AG20443 (cell line): ENCODE results near the gene MEG3.

Experiments
- DNase-seq: peaks from one replicate; pipeline ENCODE4 v3.0.0; 2012; ENCODE audit warnings: low spot score, mixed read lengths

Gene MEG3

DNA sequence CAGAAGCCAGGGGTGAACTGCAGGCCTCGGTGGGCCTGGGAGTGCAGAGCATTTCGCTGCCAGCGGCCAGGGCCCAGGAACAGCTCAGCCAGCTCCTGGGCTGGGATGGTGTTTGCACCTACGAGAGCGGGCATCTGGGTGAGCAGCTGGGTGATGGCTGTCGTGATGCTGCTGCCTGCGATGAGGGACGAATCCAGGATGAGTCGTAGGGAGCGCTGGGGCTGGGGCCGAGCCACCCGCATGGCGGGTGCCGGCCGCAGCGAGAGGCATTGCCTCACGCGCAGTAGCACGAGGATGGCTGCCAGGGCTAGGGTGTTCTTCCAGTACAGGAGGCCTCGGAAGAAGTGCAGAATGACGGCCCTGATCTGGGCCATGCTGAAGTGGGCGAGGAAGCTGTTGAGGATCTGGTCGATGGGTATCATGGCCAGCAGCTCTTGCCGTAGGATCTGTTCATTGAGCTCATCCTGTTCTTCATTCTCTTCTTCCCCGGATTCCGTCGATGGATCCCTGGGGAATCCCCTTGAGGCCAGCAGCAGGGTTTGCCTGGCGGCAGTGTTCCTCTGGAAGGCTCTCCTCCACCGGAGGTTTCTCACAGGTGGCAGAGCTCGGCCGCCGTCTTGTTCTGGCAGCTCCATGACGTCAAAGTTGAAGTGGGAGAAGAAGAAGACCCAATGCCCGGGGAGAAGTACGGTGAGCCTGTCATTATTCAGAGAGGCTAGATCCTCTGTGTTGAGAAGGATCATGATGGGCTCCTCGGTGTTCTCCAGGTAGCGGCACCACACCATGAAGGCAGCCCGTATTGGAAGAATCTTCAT is 55.5 kb downstream of the MEG3 start:
- no peak for DNase-seq

DNA sequence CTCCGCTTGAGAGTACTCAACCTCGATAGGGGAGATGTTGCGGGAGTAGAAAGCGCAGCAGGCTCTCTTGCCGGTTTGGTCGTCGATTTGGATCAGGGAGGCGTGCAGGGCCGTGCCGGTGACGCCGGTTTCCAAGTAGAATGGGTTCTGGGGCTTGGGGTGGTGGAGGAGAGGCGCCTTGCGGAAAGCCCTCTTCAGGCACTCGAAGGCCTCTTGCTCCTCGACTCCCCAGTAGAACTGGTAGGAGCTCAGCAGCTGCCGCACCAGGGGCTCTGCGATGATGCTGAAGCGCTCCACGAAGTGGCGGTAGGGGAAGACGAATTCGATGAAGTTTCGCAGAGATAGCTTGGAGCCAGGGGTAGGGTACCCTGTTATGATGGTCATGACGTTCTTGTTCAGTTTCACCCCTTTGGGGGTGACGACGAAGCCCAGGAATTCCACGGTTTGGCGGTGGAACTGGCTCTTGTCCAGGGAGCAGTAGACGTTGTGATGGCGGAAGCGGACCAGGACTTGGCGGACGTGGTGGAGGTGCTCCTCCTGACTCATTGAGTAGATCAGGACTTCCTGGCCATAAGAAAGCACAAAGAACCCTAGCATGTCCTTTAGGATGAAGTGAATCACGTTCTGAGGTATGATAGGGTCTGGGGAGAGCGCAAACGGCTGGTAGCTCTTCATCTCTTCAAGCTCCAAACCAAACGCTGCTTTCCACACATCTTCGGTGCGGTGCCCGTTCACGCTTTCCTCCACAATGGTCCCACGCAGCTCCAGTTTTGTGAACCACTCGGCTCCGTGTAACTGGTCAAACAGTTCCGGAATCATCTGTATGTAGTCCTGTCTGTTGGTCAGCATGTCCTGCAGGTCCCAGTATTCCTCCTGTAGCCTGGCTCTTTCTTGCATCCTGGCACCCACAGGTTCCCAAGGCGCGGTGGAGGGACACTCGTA is 56.4 kb downstream of the MEG3 start:
- DNase-seq = no peak

DNA sequence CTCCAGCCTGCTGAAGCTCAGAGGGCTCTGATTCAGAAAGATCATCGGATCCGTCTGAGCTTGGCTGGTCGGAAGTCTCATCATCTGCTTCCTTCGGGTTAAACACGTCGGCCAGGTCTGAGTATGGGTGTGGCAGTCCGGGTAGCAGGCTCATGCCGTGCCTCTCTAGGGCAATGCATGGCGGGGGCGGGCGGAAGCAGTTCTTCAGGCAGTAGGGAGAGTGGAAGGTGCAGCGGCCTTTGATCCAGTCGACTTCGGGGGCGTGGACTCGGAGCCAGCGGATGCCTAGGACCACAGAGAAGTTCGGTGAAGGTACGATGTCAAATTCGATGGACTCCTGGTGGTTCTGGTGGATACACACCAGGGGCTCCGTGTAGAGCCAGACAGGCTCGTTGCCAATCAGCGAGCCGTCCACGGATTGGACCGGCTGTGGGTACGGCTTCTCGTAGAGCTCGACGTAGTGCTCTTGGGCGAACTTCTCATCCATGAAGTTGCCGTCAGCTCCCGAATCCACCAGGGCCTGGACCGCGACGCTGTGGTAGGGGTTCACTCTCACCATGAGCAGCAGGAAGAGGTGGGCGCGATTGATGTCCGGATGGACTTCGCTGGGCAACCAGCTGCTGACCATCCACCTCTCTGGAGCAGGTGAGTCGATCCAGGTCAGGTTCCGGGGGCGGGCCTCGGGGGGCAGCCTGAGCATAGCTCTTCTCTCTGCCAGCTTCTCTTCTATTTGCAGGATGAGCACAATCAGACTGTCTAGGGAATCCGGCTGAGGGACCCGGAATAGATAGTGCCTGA is 57.3 kb downstream of the MEG3 start:
- DNase-seq = no peak

DNA sequence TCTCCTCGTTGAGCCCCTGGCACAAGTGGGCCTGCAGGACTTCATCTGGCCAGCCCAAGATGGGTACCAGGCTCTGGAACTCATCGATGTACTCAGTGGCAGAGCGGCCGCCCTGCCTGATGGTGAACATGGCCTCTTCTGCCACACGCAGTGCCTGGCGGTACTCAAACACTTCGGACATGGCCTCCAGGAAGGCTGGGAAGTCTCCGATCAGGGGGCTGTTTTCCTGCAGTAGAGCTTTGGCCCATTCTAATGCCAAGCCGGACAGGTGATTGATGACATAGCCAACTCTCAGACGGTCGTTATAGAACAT is 57.8 kb downstream of the MEG3 start:
- DNase-seq = no peak

DNA sequence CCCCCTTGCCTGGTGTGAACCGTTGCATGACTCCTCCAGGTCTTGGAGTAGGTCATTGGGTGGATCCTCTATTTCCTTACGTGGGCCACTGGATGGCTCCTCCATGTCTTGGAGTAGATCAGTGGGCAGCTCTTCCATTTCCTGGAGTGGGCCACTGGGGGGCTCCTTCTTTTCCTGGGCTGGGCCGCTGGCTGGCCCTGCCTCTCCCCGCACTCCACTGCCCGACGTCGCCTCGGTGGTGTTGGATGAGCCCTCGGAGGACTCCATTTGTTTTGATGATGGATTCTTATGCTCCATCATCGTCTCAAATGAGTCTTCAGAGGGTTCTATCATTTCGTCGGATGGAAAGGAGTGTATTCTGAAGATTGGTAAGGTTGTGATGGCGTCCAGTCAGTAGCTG is 58.5 kb downstream of the MEG3 start:
- DNase-seq = no peak

DNA sequence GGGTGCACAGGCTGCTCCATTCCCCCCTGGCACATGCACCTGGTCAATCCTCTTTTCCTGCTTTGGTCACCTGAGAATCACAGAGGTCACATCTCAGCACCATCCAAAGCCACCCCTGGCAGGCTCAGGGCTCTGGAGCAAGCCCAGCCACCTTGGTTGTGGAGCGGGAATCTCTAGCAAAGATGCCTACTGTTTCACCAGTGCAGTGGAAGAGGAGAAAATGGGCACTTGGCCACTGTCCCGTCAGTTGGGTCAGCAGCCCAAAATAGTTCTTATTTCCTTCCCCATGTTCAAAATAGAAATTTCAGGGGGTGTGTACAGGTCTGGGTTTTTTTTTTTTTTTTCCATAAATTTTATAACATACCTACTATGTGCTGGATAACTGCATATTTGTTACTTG is 59.3 kb downstream of the MEG3 start:
- no peak for DNase-seq

DNA sequence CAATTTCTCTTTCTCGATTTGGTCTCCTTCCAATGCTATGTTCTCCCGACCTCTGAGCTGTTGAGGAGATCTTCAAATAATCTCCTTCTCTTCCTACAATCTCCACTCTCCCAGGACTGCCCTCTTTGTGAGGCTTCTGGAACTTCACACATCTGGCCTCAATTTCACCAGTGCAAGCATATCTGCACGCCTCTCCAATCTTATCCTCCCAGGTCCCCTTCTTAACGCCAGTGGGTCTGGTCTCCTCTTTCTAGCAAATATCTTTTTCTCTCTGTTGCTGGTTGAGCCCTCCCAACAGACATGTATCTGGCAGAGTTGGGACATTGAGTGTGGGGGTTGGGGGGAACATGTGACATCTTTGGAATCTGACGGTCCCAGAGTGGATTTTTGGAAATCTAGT is 59.7 kb downstream of the MEG3 start:
- peak; percentile 47 for DNase-seq

DNA sequence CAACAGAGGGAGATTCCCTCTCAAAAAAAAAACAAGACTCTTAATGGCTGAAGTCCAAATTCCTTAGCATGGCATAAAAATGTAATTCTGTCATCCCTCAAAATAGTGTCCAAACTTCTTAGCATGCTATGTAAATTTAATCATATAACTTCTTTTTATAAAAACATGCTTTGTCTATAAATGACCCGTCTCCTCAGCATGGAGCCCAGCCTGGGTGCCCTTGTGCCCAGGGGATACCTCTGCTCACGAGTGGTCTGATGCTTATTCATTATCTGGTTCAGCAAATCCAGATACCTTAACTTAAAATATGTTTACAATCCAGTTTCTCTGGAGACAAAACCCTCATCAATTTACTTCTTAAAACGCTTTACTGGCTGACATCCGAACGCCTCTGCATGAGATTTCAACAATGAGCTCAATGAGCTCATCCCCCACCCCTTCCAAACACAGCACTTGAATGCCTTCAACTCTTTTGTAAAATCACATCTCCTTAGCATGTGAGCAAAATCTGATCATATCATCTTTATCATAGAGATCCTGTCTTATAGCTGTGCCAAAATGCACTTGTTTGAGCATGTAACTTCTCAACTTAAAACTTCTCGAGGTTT is 61.9 kb downstream of the MEG3 start:
- DNase-seq = no peak

DNA sequence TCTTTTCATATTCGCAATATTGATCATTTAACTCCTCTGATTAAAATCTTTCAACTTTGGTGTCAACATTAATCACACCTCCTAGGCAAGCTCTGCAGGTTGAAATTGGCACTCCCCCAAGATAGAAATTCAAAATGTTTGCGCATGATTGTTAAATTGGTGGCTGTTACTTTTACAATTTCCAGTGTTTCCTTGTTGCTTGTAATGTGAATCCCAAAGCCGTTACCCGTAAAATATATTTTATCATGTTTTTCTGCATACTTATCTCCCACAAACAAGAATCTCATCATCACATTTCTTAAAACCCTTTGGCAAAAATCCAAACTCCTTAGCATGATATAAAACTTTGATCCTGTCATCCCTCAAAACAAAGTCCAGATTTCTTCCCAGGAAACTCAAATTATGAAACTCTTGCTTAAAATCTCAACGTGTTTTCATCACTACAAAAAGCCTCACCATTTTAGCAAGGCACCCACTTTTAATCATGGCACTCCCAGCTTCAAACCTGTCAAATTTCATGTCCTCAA is 62.9 kb downstream of the MEG3 start:
- DNase-seq = no peak

DNA sequence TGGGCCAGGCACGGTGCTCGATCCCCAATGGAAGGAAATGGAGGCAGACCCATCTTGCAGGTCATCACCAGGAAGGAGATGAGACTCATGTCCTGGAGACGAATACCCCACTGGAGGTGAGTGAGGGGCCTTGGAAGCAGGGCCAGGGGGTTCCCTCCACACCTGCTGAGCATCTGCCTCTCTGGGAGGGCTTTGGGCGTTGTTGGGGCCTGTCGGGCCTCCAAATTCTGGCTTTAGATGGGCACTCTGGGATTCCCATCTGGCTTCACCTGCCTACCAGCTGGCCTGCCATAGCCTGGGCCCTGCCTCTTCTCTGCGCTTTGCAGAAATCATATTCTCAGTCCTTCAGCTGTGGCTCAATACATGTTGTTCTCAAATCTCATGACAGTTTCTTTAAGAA is 63.7 kb downstream of the MEG3 start:
- DNase-seq = no peak

DNA sequence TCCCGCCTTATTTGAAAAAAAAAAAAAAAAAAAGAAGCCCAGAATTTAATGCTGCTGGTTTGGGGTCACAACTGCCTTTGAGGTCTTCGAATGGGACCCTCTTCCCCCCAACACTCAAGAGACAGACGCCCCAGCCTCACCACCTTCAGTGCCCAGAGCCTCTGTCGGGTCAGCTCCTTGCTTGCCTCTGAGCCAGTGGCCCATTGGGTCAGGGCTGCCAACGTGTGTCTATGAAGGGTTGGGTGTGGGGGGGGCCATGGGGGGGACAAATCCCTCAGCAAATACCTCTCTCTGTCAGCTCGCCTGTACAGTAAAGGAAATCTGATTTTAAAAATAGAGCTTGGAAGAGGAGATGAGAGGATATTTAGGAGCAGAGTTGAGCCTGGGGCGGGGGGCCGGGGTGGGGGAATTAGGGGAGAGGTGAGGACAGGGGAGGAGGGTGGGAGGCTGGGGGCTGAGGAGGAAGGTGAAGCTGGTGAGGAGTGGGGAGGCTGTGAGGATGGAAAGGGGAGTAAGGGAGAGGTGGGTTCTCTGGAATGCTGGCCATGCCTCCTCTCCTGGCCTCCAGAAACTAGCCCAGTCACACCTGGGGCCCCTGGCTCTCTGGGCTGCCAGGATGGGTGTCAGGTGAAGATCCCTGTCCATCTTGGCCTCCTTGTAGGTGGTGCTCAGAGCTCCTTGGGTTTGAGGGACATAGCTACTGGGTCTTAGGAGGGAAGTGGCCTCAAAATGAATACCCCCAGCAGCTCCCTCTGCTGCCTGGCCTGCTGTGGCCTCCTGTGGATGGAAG is 64.3 kb downstream of the MEG3 start:
- DNase-seq = no peak

DNA sequence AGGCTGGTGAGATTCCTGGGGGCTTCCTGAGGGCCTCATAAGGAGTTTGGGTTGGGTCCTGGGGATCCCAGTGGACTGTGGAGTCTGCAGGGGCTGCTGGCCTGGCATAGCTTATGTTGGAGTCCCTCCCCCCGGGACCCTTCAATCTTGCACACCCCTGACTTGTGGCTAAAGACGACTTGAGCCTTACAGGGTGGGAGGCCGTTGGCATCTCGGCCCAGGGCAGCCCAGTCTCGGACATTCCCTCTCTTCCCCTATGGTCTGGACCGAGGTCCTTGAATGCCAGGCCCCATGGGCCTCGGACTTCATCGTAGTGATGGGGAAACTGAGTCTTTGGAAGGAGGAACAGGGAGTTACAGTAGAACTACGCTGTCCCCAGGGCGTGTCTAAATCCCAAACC is 65.1 kb downstream of the MEG3 start:
- no peak for DNase-seq

DNA sequence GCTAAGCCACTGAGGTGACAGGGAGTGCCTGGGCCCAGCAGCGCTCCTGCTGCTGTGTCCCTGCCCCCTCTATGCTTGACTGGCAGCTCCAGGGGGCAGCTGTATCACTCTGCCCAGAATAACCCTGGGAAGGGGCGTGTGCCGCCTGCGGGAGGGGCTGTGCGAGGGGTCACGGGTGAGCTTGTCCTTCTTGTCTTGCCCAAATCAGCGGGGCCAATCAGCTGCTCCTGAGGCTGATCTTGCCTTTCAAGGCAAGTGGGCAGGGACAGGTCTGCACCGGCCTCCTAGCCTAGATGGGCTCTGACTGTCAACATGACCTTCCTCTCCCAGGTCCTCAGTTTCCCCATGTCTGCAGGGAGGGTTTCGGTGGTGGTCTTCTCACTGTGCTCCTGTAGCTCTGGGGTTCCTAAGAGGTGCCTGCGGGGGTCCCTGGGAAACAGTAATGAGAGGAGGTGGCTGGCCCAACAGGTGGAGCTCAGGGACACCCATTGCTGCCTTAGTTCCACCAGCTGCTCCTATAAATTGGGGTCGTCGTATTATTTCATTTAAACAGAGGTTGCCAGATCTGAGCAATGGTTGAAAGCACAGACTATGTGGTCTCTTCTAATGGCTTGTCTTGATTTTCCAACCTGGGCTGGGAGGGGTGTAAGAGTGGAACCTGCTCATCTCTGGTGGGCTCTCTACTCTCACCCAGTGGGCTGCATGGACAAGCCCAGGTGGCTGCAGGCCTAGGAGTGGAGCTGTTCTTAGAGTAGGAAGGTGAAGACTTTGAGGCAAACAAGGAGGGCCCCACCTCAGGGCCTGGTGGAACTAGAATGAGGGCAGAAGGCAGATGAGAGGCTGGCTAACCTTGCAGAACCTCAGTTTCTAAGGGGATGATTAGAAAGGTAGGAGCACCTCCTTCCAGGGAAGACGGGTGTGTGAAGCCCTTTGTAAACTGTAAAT is 65.9 kb downstream of the MEG3 start:
- no peak for DNase-seq

DNA sequence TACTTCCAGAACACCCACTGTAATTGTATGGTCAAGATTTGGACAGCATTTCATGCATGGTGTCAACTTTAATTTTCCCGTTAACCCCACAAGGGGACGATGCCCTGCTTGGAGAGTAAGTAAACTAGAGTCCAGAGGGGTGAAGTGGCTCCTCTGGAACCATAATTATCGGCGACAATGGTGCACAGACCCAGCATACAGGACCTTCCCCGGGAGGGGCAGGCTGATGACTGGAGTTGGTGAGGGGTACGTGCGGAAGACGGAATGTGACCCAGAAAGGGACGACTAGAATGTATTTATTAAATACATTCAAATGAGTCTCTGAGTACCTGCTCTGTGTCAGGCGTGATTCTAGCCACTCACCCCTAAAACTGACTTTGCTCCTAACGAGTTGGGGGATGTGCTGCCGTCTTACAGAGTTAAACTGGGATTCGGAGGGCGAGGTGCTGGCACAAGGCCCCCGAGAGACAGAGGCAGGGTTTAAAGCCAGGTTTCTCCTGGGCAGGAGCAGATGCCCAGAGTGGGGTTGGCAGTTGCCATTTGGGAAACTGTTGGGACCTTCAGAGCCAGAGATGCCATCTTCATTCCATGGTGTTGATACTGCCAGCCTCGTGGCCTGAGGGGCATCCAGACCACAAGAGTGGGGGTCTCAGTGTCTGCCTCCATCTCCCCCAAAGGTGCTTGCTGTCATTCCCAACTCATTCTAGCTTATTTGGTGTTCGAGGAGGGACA is 66.7 kb downstream of the MEG3 start:
- no peak for DNase-seq

DNA sequence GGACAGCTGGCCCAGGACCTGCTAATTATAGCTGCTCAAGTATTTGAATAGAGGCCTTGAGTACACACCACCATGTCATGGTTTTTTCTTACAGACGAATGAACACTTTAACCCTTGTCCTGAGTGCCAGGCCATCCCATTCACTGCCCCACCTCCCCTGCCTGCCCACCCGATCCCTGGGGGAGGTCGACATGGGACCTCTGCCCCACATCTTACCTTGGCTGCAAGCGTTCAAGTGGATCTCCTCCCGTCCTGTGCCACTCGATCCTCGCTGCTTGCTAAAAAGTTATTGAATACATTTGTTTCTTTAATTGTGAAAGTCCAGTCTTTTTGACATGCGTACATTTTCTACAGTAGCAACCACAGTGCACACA is 67.3 kb downstream of the MEG3 start:
- no peak for DNase-seq

DNA sequence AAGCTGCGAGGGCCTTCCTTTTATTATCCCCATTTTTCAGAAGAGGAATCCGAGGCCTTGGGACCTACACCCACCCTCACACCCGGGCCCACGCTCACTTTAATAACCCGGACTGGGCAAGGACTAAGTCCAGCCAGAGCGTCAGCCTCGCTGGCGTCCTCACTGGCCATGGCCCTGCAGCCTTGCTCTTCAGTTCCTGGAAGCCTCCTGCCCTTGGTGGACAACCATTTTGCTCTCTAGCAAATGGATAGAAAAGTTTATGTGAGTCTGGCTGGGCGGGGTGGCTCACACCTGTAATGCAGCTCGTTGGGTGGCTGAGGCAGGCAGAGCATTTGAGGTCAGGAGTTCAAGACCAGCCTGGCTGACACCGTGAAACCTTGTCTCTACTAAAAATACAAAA is 67.8 kb downstream of the MEG3 start:
- DNase-seq = no peak

DNA sequence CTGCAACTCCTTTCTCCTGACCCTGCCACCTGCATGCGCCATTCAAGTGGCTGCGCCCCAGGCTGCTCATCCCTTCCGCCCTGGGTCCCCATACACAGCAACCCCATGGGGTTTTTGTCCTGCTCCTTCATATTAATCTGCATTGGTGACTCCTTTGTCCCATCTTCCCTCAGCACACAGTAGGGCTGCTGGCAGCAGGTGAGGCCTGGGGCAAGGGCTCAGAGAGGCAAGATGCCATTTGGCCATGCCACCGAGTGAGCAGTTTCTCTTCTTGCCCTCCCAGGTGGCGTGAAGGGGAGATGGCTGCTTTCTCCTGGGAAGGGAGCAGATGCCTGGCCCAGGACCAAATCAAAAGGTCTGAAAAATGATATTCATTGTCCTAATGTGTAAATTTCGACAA is 68.5 kb downstream of the MEG3 start:
- no peak for DNase-seq

DNA sequence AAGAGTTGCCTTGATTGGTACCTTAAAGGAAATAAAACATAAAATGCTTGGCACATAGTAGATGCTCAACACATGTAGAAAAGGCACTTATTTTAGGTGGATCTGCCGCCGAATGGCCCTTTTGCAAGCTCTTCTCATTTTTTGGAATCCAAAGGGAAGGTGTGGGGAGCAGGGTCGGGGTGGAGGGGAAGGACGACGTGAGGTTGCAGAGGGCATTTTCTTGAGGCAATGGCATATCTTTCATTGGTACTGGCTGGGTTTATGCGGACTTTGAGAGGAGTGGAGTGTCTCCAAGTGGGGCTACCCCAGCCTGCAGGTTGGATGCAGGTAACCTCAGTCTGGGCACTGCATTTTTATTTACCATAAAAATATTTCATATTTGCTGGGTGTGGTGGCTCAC is 69.5 kb downstream of the MEG3 start:
- no peak for DNase-seq

DNA sequence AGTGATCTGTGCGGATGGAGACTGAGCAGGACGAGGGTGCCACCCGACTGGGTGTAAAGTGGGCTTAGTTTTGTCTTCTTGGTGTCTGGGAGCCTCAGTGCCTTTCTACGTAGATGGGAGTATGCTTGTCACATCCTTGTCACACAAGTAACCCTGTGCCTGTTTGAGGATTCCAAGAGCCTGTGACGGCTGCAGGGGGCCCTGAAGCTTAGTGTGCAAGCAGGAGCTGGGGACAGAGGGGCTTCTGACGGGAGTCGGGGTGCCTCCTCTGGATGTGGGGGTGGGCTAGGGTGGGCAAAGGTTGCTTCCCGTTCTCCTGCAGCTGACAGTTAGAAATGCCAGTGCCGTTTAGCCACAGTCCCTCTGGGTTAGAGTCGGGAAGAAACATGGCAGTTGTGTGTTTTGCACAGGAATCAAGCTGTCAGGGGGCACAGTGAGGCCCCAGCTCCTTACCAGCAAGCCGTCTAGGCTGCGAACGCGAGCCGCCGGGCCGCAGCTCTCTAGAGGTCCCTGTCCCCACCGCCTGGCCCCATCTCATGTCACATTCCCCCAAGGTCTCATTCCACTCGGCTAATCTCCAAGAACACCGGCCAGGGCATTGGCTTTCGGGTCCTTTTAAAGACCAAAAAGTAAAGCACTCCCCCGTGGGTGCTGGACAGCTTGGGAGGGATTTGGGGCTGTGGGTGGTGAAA is 70.6 kb downstream of the MEG3 start:
- DNase-seq = no peak
